HCT116 (cell line): Measurements from ENCODE around the gene DPEP3. TPM values are rescaled to one million over a fixed set of nuclear protein-coding genes. Genes with fewer than 3 reads are reported as not detected.
A peak's percentile ranks its signal among the peaks of the same experiment; 100 is the strongest.

Experiments used
- ATAC-seq: fragments of 200-7000 bp; cut with Tn5 transposase; 2 replicates; pipeline ENCODE4 v1.9.1; 2020; ENCODE audit warnings: mild to moderate bottlenecking, moderate library complexity
- BruUV-seq: library from RNA; stranded (reverse); fragments of 400-500 nt; replicated peaks from 2 replicates; lab custom pipeline; 2021; lab: Mats Ljungman, UMichigan
- CTCF ChIA-PET: fragments of 300-600 bp; sonication (Branson Sonifier 250); formaldehyde crosslinking; loops from one replicate; lab custom pipeline; 2021; ENCODE audit warnings: antibody characterized with exemption; lab: Charles Lee
- POLR2A ChIA-PET: fragments of 300-600, 350-600 bp; sonication (Branson Sonifier 250); formaldehyde crosslinking; loops from one replicate; lab custom pipeline; 2021; ENCODE audit warnings: antibody characterized with exemption; lab: Charles Lee
- RAD21 ChIA-PET, 2 experiments: fragments of 300-600 bp; sonication (Branson Sonifier 250); formaldehyde crosslinking; loops; one replicate each; lab custom pipeline; 2023; ENCODE audit warnings: low total read pairs in 2 of 2; ENCODE audit not compliant: uncharacterized antibody in 2 of 2, unreplicated experiment in 2 of 2, low non-redundant PET in 1 of 2; lab: Charles Lee
- DNase-seq: peaks from one replicate; pipeline ENCODE4 v3.0.0-alpha.2; 2010; ENCODE audit warnings: low read depth, low spot score
- H2AFZ ChIP-seq: fragments of 200-600 bp; shearing (Covaris generic), sonication (generic); 2 replicates; pipeline ENCODE4 v1.6.1; 2017; ENCODE audit warnings: low read depth, mixed run types, mixed read lengths, antibody characterized with exemption, low read length; ENCODE audit not compliant: poor library complexity, severe bottlenecking
- H3K27ac ChIP-seq: 2 replicates; pipeline ENCODE4 v1.5.1; 2012; ENCODE audit warnings: low read depth, low read length
- H3K27me3 ChIP-seq: fragments of 200-600 bp; sonication (generic); 2 replicates; pipeline ENCODE4 v1.6.1; 2016; ENCODE audit warnings: mixed run types, low read length, mixed read lengths; ENCODE audit not compliant: insufficient read depth
- H3K36me3 ChIP-seq, 2 experiments: fragments of 200-500 bp in 1 of 2; fragments of 200-600 bp in 1 of 2; sonication (Bioruptor generic) in 1 of 2; sonication (generic) in 1 of 2; 2 replicates each; pipeline versions ENCODE4 v1.5.1 to v1.6.1; 2014 to 2016; ENCODE audit warnings: low read length in 2 of 2, inconsistent platforms in 1 of 2, mixed read lengths in 1 of 2, mixed run types in 1 of 2; ENCODE audit not compliant: insufficient read depth in 2 of 2, control insufficient read depth in 1 of 2
- H3K4me1 ChIP-seq, 2 experiments: fragments of 200-600 bp in 1 of 2; sonication (generic) in 1 of 2; 2 replicates each; pipeline versions ENCODE4 v1.5.1 to v1.6.1; 2012 to 2017; ENCODE audit warnings: low read length in 2 of 2, inconsistent platforms in 1 of 2, mild to moderate bottlenecking in 1 of 2, mixed read lengths in 1 of 2, mixed run types in 1 of 2, moderate library complexity in 1 of 2; ENCODE audit not compliant: insufficient read depth in 2 of 2, control insufficient read depth in 1 of 2
- H3K4me2 ChIP-seq: fragments of 200-600 bp; sonication (generic); 2 replicates; pipeline ENCODE4 v1.6.1; 2017; ENCODE audit warnings: mixed run types, low read length, mixed read lengths
- H3K4me3 ChIP-seq, 2 experiments: fragments of 200-600 bp in 1 of 2; sonication (generic) in 1 of 2; replicated peaks in 1 of 2; 2 replicates each; pipeline ENCODE4 v1.5.1; 2011 to 2016; ENCODE audit warnings: low read length in 2 of 2, control low read depth in 1 of 2, low read depth in 1 of 2, mild to moderate bottlenecking in 1 of 2, mixed read lengths in 1 of 2, mixed run types in 1 of 2
- H3K79me2 ChIP-seq: fragments of 200-600 bp; sonication (generic); 2 replicates; pipeline ENCODE4 v1.6.1; 2017; ENCODE audit warnings: mild to moderate bottlenecking, mixed run types, low read length, moderate library complexity, mixed read lengths; ENCODE audit not compliant: insufficient read depth
- H3K9ac ChIP-seq: fragments of 200-600 bp; sonication (generic); 2 replicates; pipeline ENCODE4 v1.6.1; 2016; ENCODE audit warnings: low read length, mixed read lengths
- H3K9me2 ChIP-seq: fragments of 200-600 bp; sonication (generic), shearing (Covaris generic); 2 replicates; pipeline ENCODE4 v1.6.1; 2017; ENCODE audit warnings: mixed run types, mild to moderate bottlenecking, moderate library complexity; ENCODE audit not compliant: insufficient read depth
- H3K9me3 ChIP-seq, 2 experiments: fragments of 200-500 bp in 1 of 2; fragments of 200-600 bp in 1 of 2; sonication (Bioruptor generic) in 1 of 2; sonication (generic) in 1 of 2; 2 replicates each; pipeline ENCODE4 v1.6.1; 2014 to 2017; ENCODE audit warnings: low read length in 2 of 2, mixed read lengths in 2 of 2, inconsistent platforms in 1 of 2, low read depth in 1 of 2, mild to moderate bottlenecking in 1 of 2, mixed run types in 1 of 2, moderate library complexity in 1 of 2; ENCODE audit not compliant: control insufficient read depth in 1 of 2, insufficient read depth in 1 of 2
- H4K20me1 ChIP-seq: fragments of 200-600 bp; sonication (generic), shearing (Covaris generic); 2 replicates; pipeline ENCODE4 v1.6.1; 2017; ENCODE audit warnings: mixed run types, mild to moderate bottlenecking, moderate library complexity; ENCODE audit not compliant: insufficient read depth
- CBX3 ChIP-seq: IDR thresholded peaks from 2 replicates; pipeline ENCODE4 v1.6.1; 2012; ENCODE audit warnings: low read depth
- CEBPB ChIP-seq: IDR thresholded peaks from 2 replicates; pipeline ENCODE4 v1.6.1; 2012; ENCODE audit warnings: low read depth
- EGR1 ChIP-seq: IDR thresholded peaks from 2 replicates; pipeline ENCODE4 v1.6.1; 2012; ENCODE audit warnings: low read depth
- FOSL1 ChIP-seq: IDR thresholded peaks from 2 replicates; pipeline ENCODE4 v1.6.1; 2012; ENCODE audit warnings: low read depth
- JUND ChIP-seq: IDR thresholded peaks from 2 replicates; pipeline ENCODE4 v1.6.1; 2012
- POLR2A ChIP-seq: IDR thresholded peaks from 2 replicates; pipeline ENCODE4 v1.7.0; 2011; ENCODE audit warnings: borderline replicate concordance; ENCODE audit not compliant: insufficient read depth, insufficient read length; ENCODE audit errors: extremely low read depth
- POLR2AphosphoS5 ChIP-seq: IDR thresholded peaks from 2 replicates; pipeline ENCODE4 v1.6.1; 2011; ENCODE audit warnings: mild to moderate bottlenecking, low read depth, low read length, moderate library complexity
- RAD21 ChIP-seq: IDR thresholded peaks from 2 replicates; pipeline ENCODE4 v1.6.1; 2012; ENCODE audit warnings: low read depth, mild to moderate bottlenecking
- SIN3A ChIP-seq: IDR thresholded peaks from 2 replicates; pipeline ENCODE4 v1.6.1; 2012; ENCODE audit warnings: low read depth
- SP1 ChIP-seq: IDR thresholded peaks from 2 replicates; pipeline ENCODE4 v1.6.1; 2012; ENCODE audit warnings: low read depth
- SRF ChIP-seq: IDR thresholded peaks from 2 replicates; pipeline ENCODE4 v1.6.1; 2012; ENCODE audit warnings: low read depth
- TCF7L2 ChIP-seq: IDR thresholded peaks from 2 replicates; pipeline ENCODE4 v1.7.0; 2011; ENCODE audit warnings: borderline replicate concordance, inconsistent platforms; ENCODE audit not compliant: insufficient read depth, insufficient read length; ENCODE audit errors: extremely low read depth
- YY1 ChIP-seq: IDR thresholded peaks from 2 replicates; pipeline ENCODE4 v1.6.1; 2011; ENCODE audit warnings: low read length, low read depth, moderate library complexity, mild to moderate bottlenecking; ENCODE audit not compliant: insufficient replicate concordance; ENCODE audit errors: extremely low read depth
- intact Hi-C: fragments of 100-400 bp; cut with micrococcal nuclease; formaldehyde crosslinking; loops from 2 replicates; pipeline ENCODE4 v1.10.0; 2022
- total RNA-seq: library from RNA; stranded (reverse); gene quantifications from one replicate; pipeline ENCODE4 v1.2.1, GENCODE V29; 2021; ENCODE audit not compliant: unreplicated experiment
- TF ChIP-seq, protein P1 (sequence below): IDR thresholded peaks from 2 replicates; pipeline ENCODE4 v1.6.1; 2012
- TF ChIP-seq, protein P2 (sequence below), 3 experiments: fragments of 200-600 bp in 1 of 3; sonication (generic) in 1 of 3; IDR thresholded peaks in 2 of 3; conservative IDR thresholded peaks in 1 of 3; 2 replicates each; pipeline ENCODE4 v1.5.1; 2012 to 2017; ENCODE audit warnings: low read depth in 2 of 3, low read length in 2 of 3, antibody characterized with exemption in 1 of 3, borderline replicate concordance in 1 of 3, control low read depth in 1 of 3, mild to moderate bottlenecking in 1 of 3, mixed read lengths in 1 of 3, mixed run types in 1 of 3, moderate library complexity in 1 of 3; ENCODE audit not compliant: insufficient read depth in 1 of 3
- TF ChIP-seq, protein P3 (sequence below): IDR thresholded peaks from 2 replicates; pipeline ENCODE4 v1.6.1; 2011; ENCODE audit warnings: mild to moderate bottlenecking, low read length, moderate library complexity; ENCODE audit not compliant: insufficient replicate concordance; ENCODE audit errors: extremely low read depth

DPEP3 gene
- total RNA-seq, 1 experiment from 2014 or later, result not detected

DNA sequence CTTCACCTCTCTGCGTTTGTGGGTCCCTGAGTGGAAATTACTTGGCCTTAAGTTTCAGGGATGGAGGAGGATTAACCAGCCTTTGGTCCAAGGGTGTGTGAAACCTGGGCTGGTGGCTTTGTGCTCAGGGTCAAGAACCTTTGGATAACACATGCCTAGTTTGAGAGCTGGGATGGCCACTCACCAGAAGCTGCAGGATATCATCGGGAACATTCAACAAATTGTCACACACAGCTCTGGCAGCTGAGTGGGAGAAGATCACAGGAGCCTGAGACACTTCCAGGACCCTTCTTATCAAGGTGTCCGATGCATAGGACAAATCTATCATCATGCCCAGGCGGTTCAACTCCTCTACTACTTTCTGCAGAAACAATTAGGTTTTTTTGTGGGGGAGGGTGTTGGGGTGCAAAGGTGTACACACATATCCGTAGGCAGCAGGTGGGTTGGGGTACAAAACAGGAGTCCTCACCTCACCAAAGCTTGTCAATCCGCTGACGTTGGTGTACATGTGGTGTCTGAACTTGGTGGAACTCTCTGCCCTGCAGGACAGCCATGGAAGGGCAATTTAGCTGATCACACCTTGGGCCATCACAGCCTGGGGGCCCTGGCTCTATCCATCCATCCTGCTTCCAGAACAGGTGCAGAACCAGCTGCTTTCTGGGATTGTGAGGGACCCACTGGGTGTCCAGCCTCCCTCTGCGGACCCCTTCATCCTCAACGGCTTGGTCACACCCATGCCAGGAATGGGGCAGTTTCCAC is 2.7 kb downstream of the DPEP3 start:
- H3K9me2 ChIP-seq, result no peaks in the 10 kb centered on the region
- no peaks in the 10 kb centered on the region for H3K36me3 ChIP-seq
- no peaks in the 10 kb centered on the region for H3K9me3 ChIP-seq
- H3K27me3 ChIP-seq, result no peaks in the 10 kb centered on the region
- no peak overlapping the region for H3K9ac ChIP-seq
- peak; percentile 57 for ATAC-seq
- POLR2A ChIA-PET, result no interaction called here
- no peaks in the 10 kb centered on the region for H3K4me1 ChIP-seq
- intact Hi-C loops, result no loop called here
- TF ChIP-seq, protein P1, sequence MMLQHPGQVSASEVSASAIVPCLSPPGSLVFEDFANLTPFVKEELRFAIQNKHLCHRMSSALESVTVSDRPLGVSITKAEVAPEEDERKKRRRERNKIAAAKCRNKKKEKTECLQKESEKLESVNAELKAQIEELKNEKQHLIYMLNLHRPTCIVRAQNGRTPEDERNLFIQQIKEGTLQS, result no peak
- TF ChIP-seq, all 23 proteins: peak for 0
- no peak for DNase-seq
- Histone ChIP-seq H2AFZ (no peak overlapping the region), H3K27ac (no peak overlapping the region), H3K4me3 (no peak overlapping the region), H4K20me1 (no peaks in the 10 kb centered on the region), H3K79me2 (no peaks in the 10 kb centered on the region), H3K4me2 (no peak overlapping the region)
- CTCF ChIA-PET, result no interaction called here
- no TSS peak for BruUV-seq
- RAD21 ChIA-PET, result no interaction called here

DNA sequence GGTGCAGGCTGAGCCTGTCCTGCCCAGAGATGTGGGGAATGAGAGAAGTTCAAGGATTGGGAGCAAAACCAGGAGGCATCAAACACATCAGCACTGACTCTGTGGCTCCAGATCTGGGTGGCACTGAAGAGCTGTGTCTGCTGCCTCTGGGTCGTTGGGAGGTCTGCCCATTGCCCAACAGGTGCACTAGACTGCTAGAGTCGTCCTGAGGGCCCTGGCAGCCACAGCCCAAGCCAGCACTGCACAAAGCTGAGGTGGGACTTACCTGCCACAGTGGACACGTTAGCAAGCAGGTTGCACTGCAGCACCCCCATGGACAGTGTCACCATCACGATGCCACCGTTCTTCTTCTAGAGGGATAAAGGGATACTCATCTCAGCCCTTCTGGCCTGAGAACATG is 3.3 kb downstream of the DPEP3 start:
- BruUV-seq, result no TSS peak
- RAD21 ChIA-PET, result no interaction called here
- TF ChIP-seq CBX3 (no peak), TCF7L2 (no peak), SP1 (no peak), POLR2AphosphoS5 (no peak), SRF (no peak), RAD21 (no peak), SIN3A (no peak), EGR1 (no peak), JUND (no peak), CEBPB (no peak), POLR2A (no peak), YY1 (no peak), FOSL1 (no peak)
- TF ChIP-seq, protein P1, result no peak
- TF ChIP-seq, protein P2, sequence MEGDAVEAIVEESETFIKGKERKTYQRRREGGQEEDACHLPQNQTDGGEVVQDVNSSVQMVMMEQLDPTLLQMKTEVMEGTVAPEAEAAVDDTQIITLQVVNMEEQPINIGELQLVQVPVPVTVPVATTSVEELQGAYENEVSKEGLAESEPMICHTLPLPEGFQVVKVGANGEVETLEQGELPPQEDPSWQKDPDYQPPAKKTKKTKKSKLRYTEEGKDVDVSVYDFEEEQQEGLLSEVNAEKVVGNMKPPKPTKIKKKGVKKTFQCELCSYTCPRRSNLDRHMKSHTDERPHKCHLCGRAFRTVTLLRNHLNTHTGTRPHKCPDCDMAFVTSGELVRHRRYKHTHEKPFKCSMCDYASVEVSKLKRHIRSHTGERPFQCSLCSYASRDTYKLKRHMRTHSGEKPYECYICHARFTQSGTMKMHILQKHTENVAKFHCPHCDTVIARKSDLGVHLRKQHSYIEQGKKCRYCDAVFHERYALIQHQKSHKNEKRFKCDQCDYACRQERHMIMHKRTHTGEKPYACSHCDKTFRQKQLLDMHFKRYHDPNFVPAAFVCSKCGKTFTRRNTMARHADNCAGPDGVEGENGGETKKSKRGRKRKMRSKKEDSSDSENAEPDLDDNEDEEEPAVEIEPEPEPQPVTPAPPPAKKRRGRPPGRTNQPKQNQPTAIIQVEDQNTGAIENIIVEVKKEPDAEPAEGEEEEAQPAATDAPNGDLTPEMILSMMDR (IDR thresholded peaks at IDR 0.05 in 2 of 3, conservative IDR thresholded peaks at IDR 0.05 in 1 of 3; ENCODE audit: borderline replicate concordance in 1 of 3, insufficient read depth in 1 of 3, low read depth in 2 of 3, low read length in 2 of 3), result no peak
- TF ChIP-seq, protein P3, sequence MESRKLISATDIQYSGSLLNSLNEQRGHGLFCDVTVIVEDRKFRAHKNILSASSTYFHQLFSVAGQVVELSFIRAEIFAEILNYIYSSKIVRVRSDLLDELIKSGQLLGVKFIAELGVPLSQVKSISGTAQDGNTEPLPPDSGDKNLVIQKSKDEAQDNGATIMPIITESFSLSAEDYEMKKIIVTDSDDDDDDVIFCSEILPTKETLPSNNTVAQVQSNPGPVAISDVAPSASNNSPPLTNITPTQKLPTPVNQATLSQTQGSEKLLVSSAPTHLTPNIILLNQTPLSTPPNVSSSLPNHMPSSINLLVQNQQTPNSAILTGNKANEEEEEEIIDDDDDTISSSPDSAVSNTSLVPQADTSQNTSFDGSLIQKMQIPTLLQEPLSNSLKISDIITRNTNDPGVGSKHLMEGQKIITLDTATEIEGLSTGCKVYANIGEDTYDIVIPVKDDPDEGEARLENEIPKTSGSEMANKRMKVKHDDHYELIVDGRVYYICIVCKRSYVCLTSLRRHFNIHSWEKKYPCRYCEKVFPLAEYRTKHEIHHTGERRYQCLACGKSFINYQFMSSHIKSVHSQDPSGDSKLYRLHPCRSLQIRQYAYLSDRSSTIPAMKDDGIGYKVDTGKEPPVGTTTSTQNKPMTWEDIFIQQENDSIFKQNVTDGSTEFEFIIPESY, result no peak
- TF ChIP-seq, all 23 proteins: peak for 0
- Histone ChIP-seq H3K9me3 (no peaks in the 10 kb centered on the region), H3K79me2 (no peaks in the 10 kb centered on the region), H3K27ac (no peak overlapping the region), H3K9me2 (no peaks in the 10 kb centered on the region), H4K20me1 (no peaks in the 10 kb centered on the region), H3K4me3 (no peak overlapping the region), H3K4me1 (no peaks in the 10 kb centered on the region), H3K4me2 (no peak overlapping the region), H3K9ac (no peak overlapping the region), H2AFZ (no peak overlapping the region), H3K36me3 (no peaks in the 10 kb centered on the region), H3K27me3 (no peaks in the 10 kb centered on the region)
- DNase-seq (no peak), ATAC-seq (no peak)
- intact Hi-C loops, result no loop called here
- CTCF ChIA-PET, result no interaction called here
- POLR2A ChIA-PET, result no interaction called here
